Forelimb muscle (tissue), 1 donor: Measurements from ENCODE around the gene MYL3. TPM values are rescaled to one million over a fixed set of nuclear protein-coding genes. Genes with fewer than 3 reads are reported as not detected.
"Not testable (repeated sequence)": the region's sequence is repeated elsewhere in the genome, so short reads cannot be mapped to it uniquely, and the experiment has no call there.

Experiments used
- DNase-seq: peaks from one replicate; pipeline ENCODE4 v3.0.0-alpha.2; 2013; ENCODE audit warnings: low read depth
- polyA plus RNA-seq: library from polyadenylated mRNA; unstranded; fragments of 120-200 nt; gene quantifications from one replicate; pipeline ENCODE4 v1.2.1, GENCODE V29; 2013; ENCODE audit not compliant: insufficient read length

MYL3 gene
- polyA plus RNA-seq, 1 donor, result 312 TPM

- no peak for DNase-seq
These were observed 32.4 kb downstream of the MYL3 start for GRCh38 chr3:46830801-46831200.

- DNase-seq, result no peak
These were observed 33.5 kb downstream of the MYL3 start for GRCh38 chr3:46829699-46830208.

DNA sequence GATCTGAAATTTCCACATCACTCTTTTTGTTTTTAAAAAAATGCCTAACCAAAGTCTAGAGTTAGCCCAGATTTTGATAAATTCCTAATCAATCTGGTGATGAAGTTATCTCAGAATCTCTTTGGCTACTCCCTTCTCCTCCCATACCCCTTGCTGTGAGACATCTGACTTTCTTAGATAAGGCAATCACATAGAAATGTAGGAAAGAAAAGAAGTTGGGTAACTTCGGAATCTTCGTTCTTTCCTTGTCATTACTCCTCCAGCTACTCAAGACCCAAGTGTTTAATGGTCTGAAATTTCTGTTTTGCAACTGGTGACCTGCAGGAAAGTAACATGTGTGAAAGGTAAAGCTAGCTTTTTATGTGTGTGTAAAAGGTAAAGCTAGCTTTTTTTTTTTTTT, 37.8 kb downstream of the MYL3 start:
- no peak for DNase-seq

GRCh38 chr3:46824211-46824970, 38.9 kb downstream of the MYL3 start:
- DNase-seq, result no peak

DNA sequence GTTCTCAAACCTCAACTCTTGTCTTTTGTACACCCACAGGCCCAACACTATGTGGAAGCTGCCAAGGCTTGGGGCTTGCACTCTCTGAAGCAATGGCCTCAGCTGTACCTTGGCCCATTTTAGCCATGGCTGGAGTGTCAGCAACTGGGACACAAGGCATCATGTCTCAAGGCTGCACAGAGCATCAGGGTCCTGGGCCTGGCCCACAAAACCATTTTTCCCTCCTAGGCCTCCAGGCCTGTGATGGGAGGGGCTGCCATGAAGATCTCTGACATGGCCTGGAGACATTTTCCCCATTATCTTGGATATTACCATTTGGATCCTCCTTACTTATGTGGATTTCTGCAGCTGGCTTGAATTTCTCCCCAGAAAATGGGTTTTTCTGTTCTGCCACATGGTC, 39.9 kb downstream of the MYL3 start:
- not testable (repeated sequence) for DNase-seq

DNA sequence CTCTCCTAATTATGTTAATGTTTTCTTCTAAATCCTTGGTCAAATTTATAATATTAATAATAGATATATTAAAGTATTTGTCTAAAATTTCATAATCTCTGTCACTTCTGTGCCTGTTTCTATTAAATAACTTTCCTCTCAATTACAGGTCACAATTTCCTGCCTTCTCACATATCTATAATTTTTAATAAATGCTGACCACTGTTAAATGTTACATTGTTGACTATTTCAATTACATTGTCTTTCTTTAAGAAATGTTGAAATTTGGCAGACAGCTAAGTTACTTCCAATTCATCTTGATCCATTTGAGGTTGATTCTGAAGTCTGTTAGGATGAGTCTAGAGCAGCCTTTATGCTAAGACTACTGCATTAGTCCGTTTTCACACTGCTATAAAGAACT, 41.7 kb downstream of the MYL3 start:
- no peak for DNase-seq

- DNase-seq, result no peak
These were observed 42.4 kb downstream of the MYL3 start for GRCh38 chr3:46820852-46821251.

DNA sequence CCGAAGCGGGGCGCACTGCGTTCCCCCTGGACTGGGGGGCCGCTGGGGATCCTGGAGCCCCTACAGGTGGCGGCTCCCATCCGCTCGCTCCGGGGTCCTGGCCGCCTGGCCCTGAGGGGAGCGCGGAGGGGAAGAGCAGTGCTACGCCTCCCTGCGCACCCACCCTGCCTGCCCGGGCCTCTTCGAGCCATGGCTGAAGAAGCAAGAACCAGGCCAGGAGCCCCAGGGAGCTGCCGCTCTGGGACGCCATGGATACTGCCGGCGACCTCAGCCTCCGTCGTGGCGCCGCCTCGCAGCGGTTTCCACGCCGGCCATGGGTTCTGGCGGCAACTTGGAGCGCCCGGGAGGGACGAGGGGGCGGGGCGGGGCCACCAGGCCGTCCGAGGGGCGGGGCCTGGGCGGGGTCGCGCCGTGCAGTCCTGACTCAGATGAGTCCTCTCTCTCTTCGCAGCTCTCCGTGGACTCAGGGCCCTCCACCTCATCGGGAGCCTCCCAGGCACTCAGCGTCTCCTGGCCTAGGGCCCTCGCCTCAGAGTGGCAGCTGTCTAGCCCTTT, 50.9 kb downstream of the MYL3 start:
- DNase-seq, result no peak

DNA sequence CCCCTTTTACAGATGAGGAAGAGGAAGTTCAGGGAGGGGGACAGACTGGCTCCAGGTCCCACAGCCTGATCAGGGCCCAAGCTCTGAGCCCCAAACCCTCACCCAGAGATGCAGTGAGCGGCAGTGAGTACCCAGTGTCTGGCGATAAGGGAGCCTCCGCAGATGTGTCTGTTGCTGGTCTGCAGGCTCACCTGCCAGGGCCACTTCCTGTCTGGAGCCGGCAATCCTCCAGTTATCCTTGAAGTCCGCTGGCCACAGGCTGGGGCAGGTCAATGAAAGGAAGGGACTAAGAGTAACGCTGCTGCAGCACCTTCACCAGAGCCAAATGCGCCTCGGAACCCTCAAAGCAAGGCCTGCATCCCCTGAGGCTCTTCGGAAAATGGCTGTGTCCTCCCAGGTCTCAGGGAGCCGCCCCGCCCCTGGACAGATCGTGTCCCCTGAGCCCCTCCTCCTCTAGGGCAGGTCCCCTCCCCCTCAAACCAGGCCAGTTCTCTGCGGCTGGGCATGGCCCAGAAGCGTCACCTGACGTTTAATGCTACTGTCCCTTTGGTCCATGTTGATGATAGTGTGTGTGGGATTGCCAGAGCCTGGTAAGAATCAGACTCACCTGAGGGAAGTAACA, 51.5 kb downstream of the MYL3 start:
- DNase-seq, result no peak

DNA sequence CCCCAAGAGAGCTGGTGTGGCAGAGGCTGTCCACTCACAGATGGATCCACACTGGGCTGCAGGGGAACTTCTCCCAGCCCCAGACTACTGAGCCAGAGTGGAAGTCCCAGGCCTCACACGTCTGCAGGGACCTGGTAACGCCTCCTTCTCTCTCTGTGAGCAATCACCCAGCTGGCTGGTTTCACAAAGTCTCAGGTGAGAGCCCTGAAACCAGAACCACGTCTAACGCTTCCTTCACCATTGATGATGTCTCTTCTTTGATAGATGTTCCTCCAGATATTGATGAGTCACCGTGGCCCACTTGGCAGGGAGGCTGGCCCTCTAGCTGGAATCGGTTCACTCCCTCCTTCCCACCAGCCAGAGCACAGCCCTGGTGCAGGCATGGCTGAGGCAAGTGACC, 54.5 kb downstream of the MYL3 start:
- not testable (repeated sequence) for DNase-seq

Other genes with a start within 250 kb of the MYL3 start
- gene ALS2CL, start 169.8 kb downstream of the MYL3 start, polyA plus RNA-seq, result 9.0 TPM
- gene TMIE, start 162.1 kb downstream of the MYL3 start, polyA plus RNA-seq, result 1.2 TPM
- 0.19 TPM for gene PRSS50, start 145.6 kb downstream of the MYL3 start, polyA plus RNA-seq
- gene PTH1R, start 14.3 kb upstream of the MYL3 start, polyA plus RNA-seq, result 10.9 TPM
- 40.6 TPM for gene CCDC12, start 113.3 kb upstream of the MYL3 start, polyA plus RNA-seq
- 13.9 TPM for gene NBEAL2, start 116.2 kb upstream of the MYL3 start, polyA plus RNA-seq